ENCODE data around the gene PKHD1.

- TF ChIP-seq ESRRG (CRISPR knock-in tag; IDR thresholded peaks at IDR 0.05) = no peak
- no peak for TF ChIP-seq OSR1 (CRISPR knock-in tag; IDR thresholded peaks at IDR 0.05)
- TF ChIP-seq ZNF70 (CRISPR knock-in tag; IDR thresholded peaks at IDR 0.05) = no peak
- no peak for TF ChIP-seq ZFP3 (CRISPR knock-in tag; IDR thresholded peaks at IDR 0.05)
- TF ChIP-seq PPARA (CRISPR knock-in tag; IDR thresholded peaks at IDR 0.05; ENCODE audit: borderline replicate concordance) = no peak
- TF ChIP-seq ISL1 (CRISPR knock-in tag; IDR thresholded peaks at IDR 0.05) = no peak
- no peak for TF ChIP-seq PATZ1 (CRISPR knock-in tag; IDR thresholded peaks at IDR 0.05; ENCODE audit: borderline replicate concordance)
- TF ChIP-seq ZNF565 (CRISPR knock-in tag; conservative IDR thresholded peaks at IDR 0.05; ENCODE audit: low read depth) = no peak
- TF ChIP-seq ZC3H10 (CRISPR knock-in tag; IDR thresholded peaks at IDR 0.05) = no peak
- no peak for TF ChIP-seq TSHZ2 (CRISPR knock-in tag; IDR thresholded peaks at IDR 0.05)
Observed at GRCh38 chr6:51930602-51931001, 156.8 kb downstream of the PKHD1 start.
